ENCODE data around the gene S100A5.
"Not testable (repeated sequence)": the region's sequence is repeated elsewhere in the genome, so short reads cannot be mapped to it uniquely, and the experiment has no call there.

- TF ChIP-seq CTCF, POLR2A (IDR thresholded peaks at IDR 0.05): not testable (repeated sequence)
These were observed 42.8 kb upstream of the S100A5 start for GRCh38 chr1:153583514-153583913.

Measured in body of pancreas (tissue), 4 donors.